ENCODE measurements around the gene CUL9.

CUL9 gene

GRCh38 chr6:43269273-43270007, 87.4 kb downstream of the CUL9 start:
- DNase-seq = no peak

- DNase-seq = no peak
Measured at GRCh38 chr6:43271103-43271815, 89.3 kb downstream of the CUL9 start.

GRCh38 chr6:43271944-43272343, 89.9 kb downstream of the CUL9 start:
- DNase-seq = no peak

- no peak for DNase-seq
Measured at GRCh38 chr6:43273707-43274106, 91.7 kb downstream of the CUL9 start.
